Hippocampal formation (tissue), 2 donors: ENCODE data around the gene ZNF85.
A peak's percentile ranks its signal among the peaks of the same experiment; 100 is the strongest.
"Not testable (repeated sequence)": the region's sequence is repeated elsewhere in the genome, so short reads cannot be mapped to it uniquely, and the experiment has no call there.

Experiments used
- DNase-seq, 2 donors: peaks; one replicate each; lab custom pipeline; 2025; lab: John Stamatoyannopoulos, UW

Gene ZNF85

GRCh38 chr19:20923077-20923871, at the start of gene ZNF85:
TSS of gene ZNF85 (plus strand) at chr19:20923251. CDS start at chr19:20923401, 150 bp downstream.
- DNase-seq = peak; percentile 85 to 86

- DNase-seq = no peak
These were observed 43.5 kb upstream of the ZNF85 start for GRCh38 chr19:20879501-20879900.

- DNase-seq = no peak
These were observed 10.1 kb upstream of the ZNF85 start for GRCh38 chr19:20912973-20913372.

- no peak for DNase-seq
These were observed 2.4 kb downstream of the ZNF85 start for GRCh38 chr19:20925481-20925880.

- DNase-seq = no peak
These were observed 3.7 kb downstream of the ZNF85 start for GRCh38 chr19:20926796-20927195.

GRCh38 chr19:20928371-20928770, 5.3 kb downstream of the ZNF85 start:
- no peak for DNase-seq

- DNase-seq = not testable (repeated sequence)
These were observed 13.4 kb downstream of the ZNF85 start for GRCh38 chr19:20936322-20936947.

- DNase-seq = not testable (repeated sequence)
These were observed 29.6 kb downstream of the ZNF85 start for GRCh38 chr19:20952561-20953095.

GRCh38 chr19:20964798-20965197, 41.7 kb downstream of the ZNF85 start:
- DNase-seq = no peak

- no peak for DNase-seq
These were observed 45.0 kb downstream of the ZNF85 start for GRCh38 chr19:20968092-20968491.

- DNase-seq = no peak
These were observed 46.4 kb downstream of the ZNF85 start for GRCh38 chr19:20969498-20969897.

GRCh38 chr19:20969898-20970297, 46.8 kb downstream of the ZNF85 start:
- DNase-seq = no peak

GRCh38 chr19:20992788-20993187, 69.7 kb downstream of the ZNF85 start:
- not testable (repeated sequence) for DNase-seq

GRCh38 chr19:20999731-21000352, 76.8 kb downstream of the ZNF85 start:
- peak; percentile 87 to 88 for DNase-seq
